Activated gamma-delta T cell treated with anti-CD3 and anti-CD28 coated beads, Interleukin-2, amount 50 U/mL, for 16 hours (primary cell): ENCODE results near the gene GALNT18.

Source experiments
- DNase-seq: peaks from one replicate; pipeline ENCODE4 v3.0.0-alpha.2; 2020; ENCODE audit warnings: low read depth

GALNT18 gene

DNA sequence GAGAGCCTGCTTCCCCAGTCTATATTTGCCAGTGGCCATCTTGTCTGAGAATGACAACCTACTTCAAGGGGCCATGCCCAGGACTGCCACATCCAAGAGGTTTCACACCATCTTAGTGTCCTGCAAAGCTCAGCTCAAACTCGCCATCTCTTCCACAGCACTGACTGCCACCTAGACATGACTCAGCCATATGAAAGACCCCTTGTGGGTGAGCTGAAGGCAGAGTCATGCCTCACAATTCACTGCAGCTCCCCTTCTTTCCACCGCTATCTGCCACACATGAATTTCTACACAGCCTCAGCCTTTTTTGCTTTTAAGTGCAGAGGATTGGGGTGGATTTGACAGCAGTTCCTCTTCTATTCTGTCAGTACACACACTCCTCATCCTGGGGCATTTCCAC is 127.5 kb downstream of the GALNT18 start:
- no peak for DNase-seq

DNA sequence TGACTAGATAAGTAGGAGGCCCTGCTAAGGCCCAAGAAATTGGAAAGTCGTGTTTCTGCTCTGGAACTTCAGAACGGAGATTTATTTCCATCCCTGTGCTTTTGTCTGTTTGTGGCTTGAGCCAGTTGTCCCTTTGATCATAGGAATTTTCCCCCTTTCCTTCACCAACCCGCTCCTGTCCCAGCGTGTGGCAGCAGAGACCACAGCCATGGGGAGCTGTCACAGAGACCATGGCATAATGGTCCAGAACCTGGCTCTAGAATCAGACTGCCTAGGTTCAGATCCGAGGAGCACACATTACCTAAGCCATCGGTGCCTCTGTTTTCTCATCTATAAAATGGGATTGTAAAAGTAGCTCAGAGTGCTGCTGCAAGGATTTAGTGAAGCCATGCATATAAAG is 128.1 kb downstream of the GALNT18 start:
- DNase-seq, result no peak

DNA sequence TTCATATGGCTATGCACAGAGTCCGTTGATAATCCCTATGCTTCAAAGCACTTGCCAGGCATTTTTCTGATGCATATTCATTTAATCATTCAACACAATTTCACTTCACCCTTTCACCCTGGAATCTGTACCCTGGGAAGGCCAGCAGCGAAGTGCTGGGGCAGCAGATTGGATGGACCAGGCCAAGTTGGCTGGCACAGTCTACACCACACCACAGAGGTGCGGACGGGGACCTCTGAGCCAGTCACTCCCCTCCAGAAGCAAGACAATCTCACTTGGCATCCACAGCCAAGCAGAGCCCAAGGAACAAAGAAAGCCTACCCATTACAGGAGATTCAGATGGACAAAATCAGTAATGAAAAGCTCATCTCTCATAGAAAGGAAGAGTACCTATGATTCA is 130.2 kb downstream of the GALNT18 start:
- no peak for DNase-seq

DNA sequence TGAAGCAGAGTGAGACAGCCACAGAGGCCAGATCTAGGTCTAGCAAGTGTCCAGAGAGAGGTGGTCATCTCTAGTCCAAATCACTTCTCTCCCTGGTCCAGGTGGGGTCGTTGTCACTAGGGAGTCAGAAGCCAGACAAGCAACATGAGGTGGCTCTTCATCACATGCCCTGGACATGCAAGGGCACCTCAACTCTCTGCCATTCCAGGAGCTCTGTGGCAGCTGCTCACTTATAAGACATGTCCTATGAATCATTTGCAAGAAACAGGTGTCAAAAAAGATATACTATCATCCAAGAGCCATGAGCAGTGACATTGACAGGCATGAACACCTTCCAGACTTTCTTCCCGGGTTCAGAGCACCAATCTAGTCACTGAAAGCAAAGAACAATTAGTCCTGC is 130.8 kb downstream of the GALNT18 start:
- no peak for DNase-seq

DNA sequence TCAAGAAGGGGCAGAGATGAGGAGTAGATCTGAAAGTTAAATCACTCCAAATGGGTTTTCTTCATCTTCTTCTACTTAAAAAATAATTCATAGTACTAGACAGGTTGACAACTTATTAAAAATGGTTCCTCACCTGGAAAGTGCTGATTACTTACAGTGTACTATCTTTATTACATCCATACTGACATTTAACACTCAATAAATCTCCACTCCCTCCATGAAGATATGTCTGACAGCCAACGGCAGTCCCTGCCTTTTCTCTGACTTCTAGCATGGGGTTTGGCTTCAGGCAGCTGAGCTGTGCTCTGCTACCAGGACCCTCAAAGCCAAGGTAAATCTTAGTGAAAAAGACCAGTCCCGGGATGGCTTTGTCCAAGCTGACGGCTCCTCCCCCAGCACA is 135.4 kb downstream of the GALNT18 start:
- no peak for DNase-seq

DNA sequence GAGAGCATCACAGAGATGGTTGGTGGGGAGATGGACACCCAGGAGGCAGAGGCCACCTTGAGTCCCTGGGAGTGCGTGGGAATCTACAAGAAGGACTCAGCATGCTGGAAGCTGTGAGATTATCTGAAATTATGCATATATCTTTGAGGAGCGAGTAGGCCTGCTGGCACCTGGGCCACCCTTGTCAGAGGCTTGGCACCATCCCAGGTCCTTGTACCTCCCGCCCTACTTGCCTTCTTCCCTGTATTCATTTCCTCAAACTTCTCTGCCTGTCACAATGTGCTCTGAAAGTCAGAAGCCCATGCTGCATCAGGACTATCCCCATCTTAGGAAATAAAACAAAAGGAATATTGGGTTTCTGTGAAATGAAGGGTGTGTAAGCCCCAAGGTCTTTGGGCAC is 135.8 kb downstream of the GALNT18 start:
- no peak for DNase-seq

DNA sequence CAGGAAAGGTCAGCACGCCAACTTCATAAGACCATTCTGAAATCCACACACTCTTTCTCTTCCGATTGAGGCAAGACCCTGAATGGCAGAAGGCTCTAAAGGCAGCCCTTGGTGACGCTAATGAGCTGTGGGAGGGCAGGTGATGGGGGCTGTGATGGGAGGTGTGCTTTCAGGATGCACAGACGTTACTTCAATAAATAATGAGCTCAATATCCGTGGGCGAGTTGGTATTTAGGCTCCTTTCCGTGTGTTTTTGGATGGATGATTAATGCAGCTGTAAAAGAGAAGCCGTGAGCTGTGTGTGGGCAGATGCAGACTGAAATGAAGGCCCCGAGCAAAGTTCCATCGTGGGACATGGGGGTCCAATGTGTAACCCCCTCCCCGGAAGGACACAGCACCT is 138.2 kb downstream of the GALNT18 start:
- no peak for DNase-seq

DNA sequence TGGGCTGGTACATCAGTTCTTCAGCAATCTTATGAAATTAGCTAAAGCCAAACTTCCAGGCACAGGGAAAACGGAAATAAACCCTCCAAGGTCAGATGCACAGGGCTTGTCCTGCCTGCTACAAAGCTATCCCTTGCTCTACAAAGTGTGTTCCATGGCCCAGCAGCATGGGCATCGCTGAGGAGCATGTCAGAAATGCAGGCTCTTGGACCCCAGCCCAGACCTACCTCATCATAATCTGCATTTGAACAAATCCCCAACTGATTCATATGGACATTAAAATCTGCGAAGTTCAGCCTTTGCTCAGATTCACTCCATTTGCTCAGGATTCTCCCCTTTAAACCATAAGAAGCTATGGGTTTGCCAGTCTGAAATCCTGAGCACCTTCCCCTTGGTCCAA is 139.1 kb downstream of the GALNT18 start:
- no peak for DNase-seq

DNA sequence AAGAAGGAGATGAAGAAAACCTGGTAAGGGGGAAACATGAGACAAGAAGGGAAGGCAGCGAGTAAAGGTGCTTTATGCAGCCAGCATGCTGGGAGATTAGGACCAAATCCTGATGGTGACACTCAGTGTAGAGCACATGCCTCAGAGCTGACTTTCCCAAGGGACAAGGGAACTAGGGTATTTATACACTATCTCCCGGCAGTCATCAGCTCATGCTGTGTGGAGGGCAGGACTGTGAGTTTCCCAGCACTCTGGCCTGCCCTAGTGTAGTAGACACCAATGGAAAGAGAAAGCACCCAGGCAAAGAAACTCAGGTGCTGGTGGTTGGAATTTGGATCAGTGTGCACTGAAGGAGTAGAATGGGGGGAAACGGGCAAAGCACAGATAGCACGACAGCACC is 140.4 kb downstream of the GALNT18 start:
- DNase-seq, result no peak

DNA sequence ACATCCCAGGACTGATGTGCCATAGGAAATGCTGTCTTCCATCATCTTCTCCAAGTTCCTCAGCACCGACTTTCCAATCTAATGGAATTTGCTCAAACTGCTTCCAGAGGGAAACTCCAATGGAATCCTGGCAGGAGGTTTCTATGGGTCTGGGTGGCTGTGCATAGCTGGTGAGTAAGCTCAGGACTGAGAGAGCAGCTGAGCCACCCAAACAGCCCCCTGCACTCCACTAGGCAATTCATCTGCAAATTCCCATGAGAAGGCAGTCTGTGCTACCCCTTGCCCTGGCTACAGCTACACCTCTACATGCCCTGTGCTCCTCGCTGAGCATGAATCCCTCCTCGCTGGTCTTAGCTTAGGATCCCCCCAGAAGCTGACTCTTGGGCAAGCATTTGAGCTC is 140.8 kb downstream of the GALNT18 start:
- DNase-seq, result no peak

DNA sequence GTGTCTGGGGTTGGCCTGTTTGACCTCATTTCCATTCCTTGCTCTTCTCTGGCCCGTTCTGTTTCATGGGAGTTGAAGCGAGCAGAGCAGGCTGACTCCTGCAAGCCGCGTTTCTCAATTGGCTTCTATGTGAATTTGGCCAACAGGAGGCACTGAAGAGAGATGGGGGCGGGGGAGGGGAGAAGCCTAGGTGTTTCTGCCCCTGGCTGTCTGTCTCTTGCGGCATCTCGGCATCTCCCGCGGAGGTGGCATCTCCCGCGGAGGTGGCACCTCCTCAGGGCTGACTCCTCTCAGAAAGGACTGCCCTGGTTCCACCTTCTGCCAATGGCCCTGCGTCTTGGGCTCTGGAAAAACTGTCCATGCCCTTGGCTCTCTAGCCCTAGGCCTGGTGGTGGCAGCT is 143.1 kb downstream of the GALNT18 start:
- no peak for DNase-seq

DNA sequence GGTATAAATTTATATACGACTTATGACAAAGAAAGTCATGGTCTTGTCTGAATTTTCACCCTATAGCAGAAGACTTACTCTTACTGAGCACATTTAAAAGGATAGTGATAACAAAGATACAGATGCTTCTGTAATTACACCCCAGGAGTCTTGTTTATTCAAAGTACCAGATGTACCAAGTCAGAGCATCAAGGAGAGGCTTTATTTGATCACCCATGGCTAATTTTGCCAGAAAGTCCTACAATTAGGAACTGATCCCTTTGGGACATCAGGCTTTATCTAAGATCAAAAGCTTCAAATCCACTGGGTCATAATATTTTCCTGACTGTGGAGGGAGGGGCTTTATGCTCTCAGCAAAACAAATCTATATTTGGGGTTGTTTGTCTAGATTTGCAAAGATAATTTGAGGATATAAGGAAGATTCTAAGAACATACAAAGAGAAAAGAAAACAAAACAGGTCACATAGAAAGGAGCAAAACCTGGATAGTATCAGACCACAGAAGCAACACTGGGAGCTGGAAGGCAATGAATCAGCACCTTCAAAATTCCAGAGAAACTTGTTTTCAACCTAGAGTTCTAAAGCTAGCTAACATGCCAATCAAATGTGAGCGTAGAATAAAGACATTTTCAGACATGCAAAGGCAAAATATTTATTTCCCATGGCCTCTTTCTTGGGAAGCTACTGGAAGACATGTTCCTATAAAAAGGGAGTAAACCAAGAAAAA is 143.9 kb downstream of the GALNT18 start:
- DNase-seq, result no peak

DNA sequence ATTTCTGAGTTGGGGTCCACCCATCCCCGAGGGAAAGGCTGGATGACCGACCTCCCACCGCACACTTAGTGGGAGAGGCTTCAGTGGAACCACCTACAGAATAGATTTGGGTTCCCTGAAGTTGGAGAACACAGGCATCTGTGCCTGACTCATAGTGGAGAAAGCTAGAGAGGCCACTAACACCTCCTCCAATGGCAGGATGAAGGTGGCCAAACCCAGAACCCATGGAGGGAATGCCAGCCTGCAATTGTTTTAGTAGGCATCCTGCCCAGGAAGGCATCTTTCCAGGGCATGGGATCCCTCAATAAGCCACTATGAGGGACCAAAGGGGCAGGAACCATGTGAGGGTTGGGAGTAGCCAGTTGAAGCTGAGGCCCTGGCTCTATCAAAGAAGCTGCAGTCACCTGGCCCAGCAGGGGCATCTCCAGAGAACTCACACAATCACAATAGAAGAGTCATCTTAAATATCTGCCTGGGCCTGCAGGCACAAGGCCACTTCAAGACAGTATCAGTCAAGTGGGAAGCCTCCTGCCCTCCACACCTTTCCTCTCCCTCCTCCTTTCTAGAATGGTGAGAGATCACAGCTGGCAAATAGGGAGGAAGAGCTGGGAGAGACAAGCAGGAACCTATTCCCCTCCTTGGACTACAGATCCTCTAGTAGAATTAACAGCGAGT is 144.7 kb downstream of the GALNT18 start:
- no peak for DNase-seq

DNA sequence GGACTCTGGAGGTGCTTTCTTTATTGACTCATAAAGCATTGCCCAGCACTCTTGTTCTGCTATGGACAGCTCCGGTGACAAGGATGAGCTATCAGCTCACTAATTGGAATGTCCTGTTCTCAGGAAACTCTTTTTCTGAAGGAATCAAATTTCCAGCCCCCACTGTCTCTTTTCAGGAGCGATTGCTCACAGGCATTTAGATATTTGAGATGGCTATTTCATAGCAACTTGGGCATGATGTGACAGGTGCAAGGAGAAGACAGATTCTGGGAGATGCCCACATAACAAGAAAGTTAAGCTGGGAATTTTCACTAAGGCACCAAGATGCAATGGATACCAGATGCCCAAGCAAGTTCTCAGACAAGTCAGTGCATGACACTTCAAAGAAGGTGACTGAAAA is 145.3 kb downstream of the GALNT18 start:
- no peak for DNase-seq

DNA sequence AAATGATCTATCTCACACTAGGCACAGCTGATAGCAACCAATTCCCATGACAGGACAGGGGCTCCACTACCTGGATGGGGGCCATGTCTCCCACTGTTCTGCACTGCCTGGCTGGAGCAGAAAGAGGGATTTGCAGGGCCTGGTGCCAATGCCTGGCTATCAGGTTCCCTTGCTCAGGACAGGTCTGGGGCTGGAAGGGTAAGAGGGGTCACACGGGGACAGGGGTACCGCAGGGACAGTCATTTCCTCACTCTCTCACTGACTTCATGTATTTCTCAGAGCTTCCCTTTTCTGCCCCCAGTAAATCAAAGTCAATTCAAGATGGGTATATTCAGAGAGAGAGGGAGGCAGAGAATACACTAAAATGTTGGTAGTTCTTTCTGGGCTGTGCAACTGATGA is 149.7 kb downstream of the GALNT18 start:
- no peak for DNase-seq

DNA sequence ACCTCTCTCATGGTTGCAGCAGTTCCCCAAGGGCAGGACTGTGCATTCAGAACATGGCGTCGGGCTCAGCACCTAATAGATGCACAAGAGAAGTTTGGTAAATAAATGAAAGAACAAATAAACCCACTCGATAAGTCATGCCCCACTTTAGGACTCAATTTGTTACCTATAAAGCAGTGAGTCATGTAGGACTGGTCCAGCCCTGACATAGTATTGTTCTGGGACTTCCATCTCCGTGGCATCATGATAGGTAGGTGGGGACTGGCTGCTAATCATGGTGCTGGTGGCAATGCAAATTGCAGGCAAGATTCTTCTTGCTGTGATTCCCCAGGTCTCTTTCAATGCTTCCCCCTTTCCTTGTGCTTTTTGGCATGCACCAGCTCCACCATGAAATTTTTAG is 150.6 kb downstream of the GALNT18 start:
- no peak for DNase-seq

DNA sequence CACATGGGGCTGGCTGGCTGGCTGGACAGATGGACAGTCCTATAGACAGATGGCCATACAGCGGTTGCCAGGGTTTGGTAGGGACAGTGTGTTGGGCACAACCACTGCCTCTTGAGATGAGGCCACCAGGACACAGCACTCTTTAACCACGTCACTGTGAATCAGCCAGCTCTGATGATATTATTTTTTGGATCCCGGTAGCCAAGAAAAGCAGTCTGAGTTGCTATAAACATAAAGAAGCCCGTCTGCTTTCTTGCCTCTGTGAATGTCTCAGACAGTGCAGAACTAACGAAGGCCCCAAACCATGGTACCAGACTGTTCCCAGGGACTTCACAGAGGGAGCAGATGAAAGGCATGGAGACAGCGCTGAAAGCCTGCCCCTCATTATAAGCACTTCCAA is 152.9 kb downstream of the GALNT18 start:
- DNase-seq, result no peak

DNA sequence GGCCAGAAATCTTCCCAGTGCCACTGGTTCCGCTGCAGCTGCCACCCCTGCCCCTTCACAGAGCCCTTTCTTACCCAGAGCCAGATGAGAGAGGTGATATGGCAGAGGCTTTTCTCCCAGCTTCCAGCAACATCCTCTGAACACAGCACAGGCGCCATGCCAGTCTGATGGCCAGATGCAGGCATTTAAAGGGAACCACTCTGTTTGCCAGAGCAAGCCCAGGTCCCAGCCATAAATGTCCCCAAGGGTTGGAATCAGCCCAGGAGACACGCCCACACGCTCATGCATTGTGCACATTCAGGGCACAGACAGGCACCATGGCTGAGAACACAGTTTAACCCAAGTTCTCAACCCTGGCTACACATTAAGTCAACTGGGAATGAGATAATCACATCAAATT is 154.5 kb downstream of the GALNT18 start:
- DNase-seq, result no peak

DNA sequence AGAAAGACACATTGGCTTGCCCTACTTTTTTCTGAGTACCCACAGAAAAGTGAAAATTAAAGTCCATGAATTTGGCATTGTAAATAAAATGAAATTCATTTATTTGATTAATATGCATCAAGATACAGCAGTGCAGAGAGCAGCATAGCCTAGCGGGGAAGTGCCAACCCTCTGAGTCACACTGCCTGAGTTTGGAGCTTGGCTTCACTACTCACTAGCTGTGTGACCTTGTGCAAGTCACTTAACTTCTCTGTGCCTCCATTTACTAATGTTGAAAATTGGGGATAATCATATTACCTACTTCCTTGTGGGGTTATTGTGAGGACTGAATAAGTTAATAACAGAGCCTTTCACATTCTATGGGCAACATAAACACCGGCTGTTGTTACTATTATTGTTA is 157.2 kb downstream of the GALNT18 start:
- no peak for DNase-seq

DNA sequence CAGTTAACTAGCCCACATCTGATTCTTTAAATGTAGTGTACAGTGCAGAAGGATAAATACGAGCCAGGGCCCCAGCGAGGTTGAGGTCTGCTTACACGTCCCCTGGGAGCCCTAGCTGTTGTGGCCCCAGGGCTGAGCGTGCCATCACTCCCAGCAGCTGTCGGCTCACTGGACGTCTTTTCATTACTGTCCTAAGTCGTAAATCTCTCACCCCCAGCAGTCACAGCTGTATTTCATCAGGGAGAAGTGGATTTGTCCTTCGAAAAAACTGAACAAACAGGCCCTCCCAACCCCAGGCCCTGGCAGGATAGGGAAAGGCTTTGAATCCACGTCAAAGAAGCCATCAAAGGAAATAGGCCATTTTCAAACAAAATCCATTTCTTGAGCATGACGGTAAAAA is 158.4 kb downstream of the GALNT18 start:
- DNase-seq, result no peak

DNA sequence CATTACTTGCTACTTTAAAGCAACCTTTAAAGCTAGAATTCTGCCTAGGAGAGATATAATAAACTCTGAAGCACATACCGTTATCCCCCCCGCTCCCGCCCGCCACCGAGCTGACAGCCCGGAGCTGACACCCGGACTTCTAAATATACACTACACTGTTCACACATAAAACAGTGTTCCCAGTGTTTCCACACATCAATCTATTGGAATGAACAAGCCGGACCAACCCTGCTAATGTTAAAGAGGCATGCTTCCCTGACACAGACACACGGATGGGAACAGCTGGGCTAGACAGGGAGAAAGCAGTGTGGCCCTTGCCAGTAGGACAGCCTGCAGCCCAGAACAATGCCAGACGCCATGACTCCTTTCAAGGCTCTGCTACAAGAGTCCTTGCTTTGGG is 160.3 kb downstream of the GALNT18 start:
- no peak for DNase-seq

DNA sequence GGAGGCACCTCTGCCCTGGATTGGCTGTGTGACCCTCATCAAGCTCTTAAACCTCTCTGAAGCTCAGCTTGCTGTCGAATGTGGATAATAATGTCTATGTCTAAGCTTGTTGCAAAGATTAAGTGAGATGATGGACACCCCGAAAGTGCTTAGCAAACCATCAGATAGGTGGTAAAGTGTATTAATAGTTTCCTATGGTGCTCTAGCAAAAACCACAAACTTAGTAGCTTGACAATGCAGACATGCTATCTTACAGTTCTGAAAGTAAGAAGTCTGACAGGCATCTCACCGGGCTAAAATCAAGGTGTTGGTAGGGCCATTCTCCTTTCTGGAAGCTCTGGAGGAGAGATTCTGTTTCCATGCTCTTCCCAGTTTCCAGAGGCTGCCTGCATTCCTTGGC is 162.2 kb downstream of the GALNT18 start:
- DNase-seq, result no peak

DNA sequence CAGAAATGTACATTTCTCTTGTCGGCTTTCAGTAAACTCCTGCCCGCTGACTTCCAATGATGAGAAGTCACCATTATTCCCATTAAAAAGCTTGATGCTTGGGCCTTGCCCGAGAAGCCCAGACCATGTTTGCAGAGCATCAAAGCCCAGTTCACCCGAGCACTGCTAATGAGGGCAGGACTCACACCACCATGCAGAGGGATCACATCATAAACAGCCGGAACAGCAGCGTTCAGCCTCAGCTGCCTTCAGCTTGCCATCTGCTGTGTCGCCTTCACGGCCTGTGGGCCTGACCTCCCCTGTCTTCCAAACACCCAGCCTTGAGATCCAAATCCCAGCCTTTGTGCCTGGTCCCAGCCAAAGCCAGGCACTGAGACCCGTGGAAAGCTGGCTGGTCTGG is 163.3 kb downstream of the GALNT18 start:
- DNase-seq, result no peak

DNA sequence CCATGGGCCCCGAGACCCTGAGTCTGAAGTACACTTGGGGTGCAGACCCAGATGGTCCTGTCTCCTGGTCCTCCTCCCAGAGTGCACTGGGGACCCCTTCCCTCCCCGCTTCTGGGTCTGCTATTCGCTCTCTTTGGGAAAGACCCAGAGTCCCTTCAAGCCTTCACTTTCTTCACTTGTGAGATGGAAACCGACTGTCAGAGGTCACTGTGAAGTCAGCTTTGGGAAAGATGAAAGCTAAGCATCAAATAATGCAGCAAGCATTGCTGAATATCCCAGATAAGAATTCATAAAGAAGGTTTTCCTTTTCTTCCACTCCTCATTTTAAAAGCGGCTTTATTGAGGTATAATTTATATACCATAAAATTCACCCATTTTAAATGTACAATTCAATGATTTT is 163.8 kb downstream of the GALNT18 start:
- DNase-seq, result no peak
